AG04449 (cell line): ENCODE data around the gene OSBPL9.
"Not testable (repeated sequence)": the region's sequence is repeated elsewhere in the genome, so short reads cannot be mapped to it uniquely, and the experiment has no call there.

Experiments
- CTCF ChIA-PET: fragments of 350-600 bp; formaldehyde crosslinking; extraction: SDS; loops from one replicate; lab custom pipeline; 2021; ENCODE audit warnings: antibody characterized with exemption; lab: Yijun Ruan, JAX
- POLR2A ChIA-PET: fragments of 400-600, 350-600 bp; formaldehyde crosslinking; extraction: SDS; loops from one replicate; lab custom pipeline; 2020; ENCODE audit warnings: antibody characterized with exemption, inconsistent platforms; lab: Yijun Ruan, JAX
- DNase-seq: peaks from one replicate; pipeline ENCODE4 v3.0.0-alpha.2; 2010; ENCODE audit warnings: low read depth, low spot score
- H3K4me3 ChIP-seq: 2 replicates; pipeline ENCODE4 v1.5.1; 2011; ENCODE audit warnings: low read depth, mild to moderate bottlenecking, control low read depth, low read length
- TF ChIP-seq, protein P1 (sequence below): IDR thresholded peaks from one replicate; pipeline ENCODE4 v1.5.1; 2011; ENCODE audit warnings: mild to moderate bottlenecking, moderate library complexity, low read length, control low read depth, inconsistent platforms; ENCODE audit not compliant: insufficient read depth; ENCODE audit errors: missing control alignments

The OSBPL9 gene

GRCh38 chr1:51690285-51690961 is 73.5 kb downstream of the OSBPL9 start:
- TF ChIP-seq, protein P1, sequence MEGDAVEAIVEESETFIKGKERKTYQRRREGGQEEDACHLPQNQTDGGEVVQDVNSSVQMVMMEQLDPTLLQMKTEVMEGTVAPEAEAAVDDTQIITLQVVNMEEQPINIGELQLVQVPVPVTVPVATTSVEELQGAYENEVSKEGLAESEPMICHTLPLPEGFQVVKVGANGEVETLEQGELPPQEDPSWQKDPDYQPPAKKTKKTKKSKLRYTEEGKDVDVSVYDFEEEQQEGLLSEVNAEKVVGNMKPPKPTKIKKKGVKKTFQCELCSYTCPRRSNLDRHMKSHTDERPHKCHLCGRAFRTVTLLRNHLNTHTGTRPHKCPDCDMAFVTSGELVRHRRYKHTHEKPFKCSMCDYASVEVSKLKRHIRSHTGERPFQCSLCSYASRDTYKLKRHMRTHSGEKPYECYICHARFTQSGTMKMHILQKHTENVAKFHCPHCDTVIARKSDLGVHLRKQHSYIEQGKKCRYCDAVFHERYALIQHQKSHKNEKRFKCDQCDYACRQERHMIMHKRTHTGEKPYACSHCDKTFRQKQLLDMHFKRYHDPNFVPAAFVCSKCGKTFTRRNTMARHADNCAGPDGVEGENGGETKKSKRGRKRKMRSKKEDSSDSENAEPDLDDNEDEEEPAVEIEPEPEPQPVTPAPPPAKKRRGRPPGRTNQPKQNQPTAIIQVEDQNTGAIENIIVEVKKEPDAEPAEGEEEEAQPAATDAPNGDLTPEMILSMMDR: no peak
- no peak overlapping the region for H3K4me3 ChIP-seq
- no peak for DNase-seq
- POLR2A ChIA-PET: no interaction called here
- CTCF ChIA-PET: interaction anchor here (0.5 to 1.4 kb wide), 3 partner anchors 17 to 22 kb away, joined by 3 read pairs; no protein-coding TSS in a partner anchor

DNA sequence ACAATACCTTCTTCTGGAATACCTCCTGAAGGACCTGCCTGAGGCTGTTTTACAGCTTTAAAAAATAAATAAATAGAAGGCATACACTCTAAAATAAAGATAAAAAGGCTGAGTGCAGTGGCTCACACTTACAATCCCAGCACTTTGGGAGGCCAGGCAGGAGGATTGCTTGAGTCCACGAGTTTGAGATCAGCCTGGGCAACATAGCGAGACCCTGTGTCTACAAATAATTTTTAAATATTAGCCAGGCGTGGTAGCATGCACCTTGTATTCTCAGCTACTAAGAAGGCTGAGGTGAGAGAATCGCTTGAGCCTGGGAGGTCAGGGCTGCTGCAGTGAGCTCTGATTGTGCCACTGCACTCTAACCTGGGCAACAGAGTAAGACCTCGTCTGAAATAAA is 75.0 kb downstream of the OSBPL9 start:
- DNase-seq: no peak
- no peak overlapping the region for H3K4me3 ChIP-seq
- POLR2A ChIA-PET: no interaction called here
- TF ChIP-seq, protein P1: no peak
- CTCF ChIA-PET: interaction anchor here (1.1 kb wide), 1 partner anchor 77 kb away, joined by 3 read pairs; no protein-coding TSS in a partner anchor

DNA sequence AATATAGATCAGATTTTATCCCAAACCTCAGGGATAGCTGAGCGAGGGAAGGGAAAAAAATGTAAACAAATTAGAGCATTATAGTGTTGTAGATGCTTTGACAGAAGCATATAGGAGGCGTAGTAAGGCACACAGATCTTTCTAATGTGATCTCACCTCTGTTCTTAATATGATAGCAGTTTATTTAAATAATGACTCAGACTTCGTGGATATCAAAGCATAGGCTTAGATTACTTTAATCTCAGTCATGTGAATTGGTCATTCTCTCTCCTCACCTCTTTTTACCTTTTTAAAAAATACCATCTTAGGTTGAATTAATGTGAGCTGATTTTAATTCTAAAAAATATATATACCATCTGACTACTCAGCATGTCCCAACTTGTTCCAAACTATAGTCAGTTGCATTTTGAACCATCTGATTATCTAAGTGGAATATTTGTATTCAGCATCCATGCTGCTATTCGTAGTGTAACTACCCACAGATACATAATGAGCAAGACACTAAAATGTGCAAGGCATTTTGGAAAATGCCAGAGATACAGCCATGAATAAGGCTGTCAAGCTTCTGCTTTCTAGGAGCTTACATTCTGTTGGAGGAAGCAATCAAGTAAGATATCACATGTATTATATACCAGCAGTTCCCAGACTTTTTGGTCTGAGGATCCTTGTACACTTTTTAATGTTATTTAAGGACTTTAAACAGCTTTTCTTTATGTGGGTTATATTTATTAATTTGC is 76.7 kb downstream of the OSBPL9 start:
- TF ChIP-seq, protein P1: no peak
- ChIA-PET CTCF (interaction anchor here (0.8 kb wide), 1 partner anchor 67 kb away, joined by 3 read pairs; no protein-coding TSS in a partner anchor), POLR2A (no interaction called here)
- DNase-seq: peak; percentile 33
- H3K4me3 ChIP-seq: no peak overlapping the region

DNA sequence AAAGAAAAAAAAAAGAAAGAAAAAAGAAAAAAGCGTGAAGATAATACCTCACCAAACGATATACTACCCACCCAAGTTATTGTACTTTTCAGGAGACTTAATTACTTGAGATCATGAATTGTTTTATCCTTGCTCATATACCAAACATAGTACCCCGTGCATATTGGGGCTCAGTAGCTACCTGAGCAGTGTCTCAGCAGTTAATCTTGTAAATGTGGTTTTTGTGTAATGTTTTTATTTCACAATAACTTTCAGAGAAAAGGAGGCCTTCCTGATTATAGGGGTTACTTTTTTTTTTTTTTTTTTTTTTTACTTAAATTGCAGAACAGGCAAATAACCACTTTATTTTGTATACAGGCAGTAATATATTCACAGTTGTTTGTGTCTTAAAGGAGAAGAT is 80.3 kb downstream of the OSBPL9 start:
- ChIA-PET CTCF (interaction anchor here (0.6 to 1.8 kb wide), 3 partner anchors 32 to 72 kb away, joined by 3 to 7 read pairs (median 5); no protein-coding TSS in a partner anchor), POLR2A (no interaction called here)
- DNase-seq: no peak
- TF ChIP-seq, protein P1: no peak
- H3K4me3 ChIP-seq: no peak overlapping the region

- no peak overlapping the region for H3K4me3 ChIP-seq
- DNase-seq: no peak
- ChIA-PET POLR2A (interaction anchor here (0.6 kb wide), 1 partner anchor 221 kb away, joined by 3 read pairs; no protein-coding TSS in a partner anchor), CTCF (no interaction called here)
- TF ChIP-seq, protein P1: no peak
Observed at GRCh38 chr1:51699391-51699790, 82.5 kb downstream of the OSBPL9 start.

DNA sequence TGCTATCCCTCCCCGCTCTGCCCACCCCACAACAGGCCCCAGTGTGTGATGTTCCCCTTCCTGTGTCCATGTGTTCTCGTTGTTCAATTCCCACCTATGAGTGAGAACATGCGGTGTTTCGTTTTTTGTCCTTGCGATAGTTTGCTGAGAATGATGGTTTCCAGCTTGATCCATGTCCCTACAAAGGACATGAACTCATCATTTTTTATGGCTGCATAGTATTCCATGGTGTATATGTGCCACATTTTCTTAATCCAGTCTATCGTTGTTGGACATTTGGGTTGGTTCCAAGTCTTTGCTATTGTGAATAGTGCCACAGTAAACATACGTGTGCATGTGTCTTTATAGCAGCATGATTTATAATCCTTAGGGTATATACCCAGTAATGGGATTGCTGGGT is 84.9 kb downstream of the OSBPL9 start:
- POLR2A ChIA-PET, H3K4me3 ChIP-seq, CTCF ChIA-PET, DNase-seq: not testable (repeated sequence)

DNA sequence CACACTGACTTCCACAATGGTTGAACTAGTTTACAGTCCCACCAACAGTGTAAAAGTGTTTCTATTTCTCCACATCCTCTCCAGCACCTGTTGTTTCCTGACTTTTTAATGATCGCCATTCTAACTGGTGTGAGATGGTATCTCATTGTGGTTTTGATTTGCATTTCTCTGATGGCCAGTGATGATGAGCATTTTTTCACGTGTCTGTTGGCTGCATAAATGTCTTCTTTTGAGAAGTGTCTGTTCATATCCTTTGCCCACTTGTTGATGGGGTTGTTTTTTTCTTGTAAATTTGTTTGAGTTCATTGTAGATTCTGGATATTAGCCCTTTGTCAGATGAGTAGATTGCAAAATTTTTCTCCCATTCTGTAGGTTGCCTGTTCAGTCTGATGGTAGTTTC is 85.3 kb downstream of the OSBPL9 start:
- H3K4me3 ChIP-seq, CTCF ChIA-PET, DNase-seq, POLR2A ChIA-PET: not testable (repeated sequence)
